Esophagus squamous epithelium (tissue), 5 donors: ENCODE data around the gene AATK. TPM values are rescaled to one million over a fixed set of nuclear protein-coding genes. Genes with fewer than 3 reads are reported as not detected.

Source experiments
- DNase-seq: peaks from one replicate; lab custom pipeline; 2025; lab: John Stamatoyannopoulos, UW
- H3K27ac ChIP-seq, 4 donors: fragments of 200-600 bp; sonication (generic); one replicate each; pipeline ENCODE4 v1.5.1; 2016 to 2019; ENCODE audit warnings: mild to moderate bottlenecking in 1 of 4
- H3K27me3 ChIP-seq, 4 donors: fragments of 200-600 bp; sonication (generic); 1 replicate in 3 of 4; 2 replicates in 1 of 4; pipeline versions ENCODE4 v1.5.1 to v1.6.0; 2017 to 2021; ENCODE audit warnings: antibody characterized with exemption in 1 of 4
- H3K36me3 ChIP-seq, 3 donors: fragments of 200-600 bp; sonication (generic); one replicate each; pipeline ENCODE4 v1.5.1; 2016 to 2019
- H3K4me1 ChIP-seq, 3 donors: fragments of 200-600 bp; sonication (generic); one replicate each; pipeline ENCODE4 v1.5.1; 2017 to 2019
- H3K4me3 ChIP-seq, 4 donors: fragments of 200-600 bp; sonication (generic); 1 replicate in 3 of 4; 2 replicates in 1 of 4; pipeline ENCODE4 v1.5.1; 2016 to 2019; ENCODE audit warnings: mild to moderate bottlenecking in 2 of 4, moderate library complexity in 1 of 4
- H3K9me3 ChIP-seq, 3 donors: fragments of 200-600 bp; sonication (generic); one replicate each; pipeline ENCODE4 v1.5.1; 2016 to 2019
- CTCF ChIP-seq, 6 experiments: fragments of 450-650 bp in 4 of 6; fragments of 200-600 bp in 2 of 6; sonication (generic) in 2 of 6; IDR thresholded peaks; one replicate each; pipeline ENCODE4 v1.5.1; 2016 to 2019; ENCODE audit warnings: antibody characterized with exemption in 6 of 6, mild to moderate bottlenecking in 4 of 6, moderate library complexity in 4 of 6
- POLR2A ChIP-seq, 4 donors: fragments of 450-650 bp; IDR thresholded peaks; one replicate each; pipeline ENCODE4 v1.6.1; 2017; ENCODE audit warnings: antibody characterized with exemption in 4 of 4, mild to moderate bottlenecking in 4 of 4, moderate library complexity in 3 of 4
- WGBS, 2 donors: methylation state at CpG; one replicate each; pipeline ENCODE4 v1.1.5; 2018; 5-methylcytosine and 5-hydroxymethylcytosine counted together
- intact Hi-C: fragments of 100-400 bp; cut with DNase I; formaldehyde crosslinking; loops from one replicate; pipeline ENCODE4 v1.15.0; 2022
- total RNA-seq, 4 donors: library from RNA; depleted of rRNA; stranded (reverse); fragments of >200 nt; gene quantifications; one replicate each; pipeline ENCODE4 v1.1.0, GENCODE V29; 2016
- donor health status: DM: yes; HTN: yes; CAD: no.

Gene AATK
- total RNA-seq, 4 donors from 2014 or later: 0.57 to 1.5 (median 0.70) TPM; not detected in 1

- no peak for DNase-seq
- WGBS, 2 donors: 84 to 88% methylated on average over 37 to 42 of the region's 42 CpGs
- TF ChIP-seq POLR2A (IDR thresholded peaks at IDR 0.05): no peak
- TF ChIP-seq CTCF (IDR thresholded peaks at IDR 0.05): no peak
- H3K9me3 ChIP-seq: no peaks in the 10 kb centered on the region
- no peak overlapping the region for H3K4me3 ChIP-seq
- no peaks in the 10 kb centered on the region for H3K27me3 ChIP-seq
- peaks cover 3 to 55% (median 4%) of the 10 kb centered on the region in 3 donors for H3K4me1 ChIP-seq
- peak overlapping the region in 2 of 4 donors; percentile 7 to 25 for H3K27ac ChIP-seq
- intact Hi-C loops: no loop called here
- peaks cover 7 to 86% (median 8%) of the 10 kb centered on the region in 3 donors for H3K36me3 ChIP-seq
These were observed 91.8 kb downstream of the AATK start for GRCh38 chr17:81073967-81074839.

- intact Hi-C loops: no loop called here
- 71 to 81% methylated on average over 23 of the region's 39 CpGs for WGBS, 2 donors
These were observed 94.0 kb downstream of the AATK start for GRCh38 chr17:81071761-81072741.

GRCh38 chr17:81070541-81071246 is 95.3 kb downstream of the AATK start:
- Histone ChIP-seq H3K27ac (no peak overlapping the region), H3K4me3 (no peak overlapping the region), H3K9me3 (no peaks in the 10 kb centered on the region), H3K4me1 (peaks cover 15 to 70% (median 18%) of the 10 kb centered on the region in 3 donors), H3K27me3 (no peaks in the 10 kb centered on the region), H3K36me3 (peaks cover 0 to 86% (median 0%) of the 10 kb centered on the region in 3 donors)
- intact Hi-C loops: no loop called here
- TF ChIP-seq POLR2A (IDR thresholded peaks at IDR 0.05) (no peak), CTCF (IDR thresholded peaks at IDR 0.05) (no peak)
- 73 to 91% methylated on average over 9 to 15 of the region's 25 CpGs for WGBS, 2 donors
- no peak for DNase-seq

More at GRCh38 chr17:81071761-81072741, 94.0 kb downstream of the AATK start:
- no peak for DNase-seq
- TF ChIP-seq POLR2A (IDR thresholded peaks at IDR 0.05): no peak
- TF ChIP-seq CTCF (IDR thresholded peaks at IDR 0.05): no peak
- no peaks in the 10 kb centered on the region for H3K27me3 ChIP-seq
- peak overlapping the region in 2 of 4 donors; percentile 13 to 65 for H3K27ac ChIP-seq
- peaks cover 4 to 64% (median 5%) of the 10 kb centered on the region in 3 donors for H3K4me1 ChIP-seq
- no peaks in the 10 kb centered on the region for H3K9me3 ChIP-seq
- H3K36me3 ChIP-seq: peaks cover 6 to 93% (median 7%) of the 10 kb centered on the region in 3 donors
- no peak overlapping the region for H3K4me3 ChIP-seq

DNA sequence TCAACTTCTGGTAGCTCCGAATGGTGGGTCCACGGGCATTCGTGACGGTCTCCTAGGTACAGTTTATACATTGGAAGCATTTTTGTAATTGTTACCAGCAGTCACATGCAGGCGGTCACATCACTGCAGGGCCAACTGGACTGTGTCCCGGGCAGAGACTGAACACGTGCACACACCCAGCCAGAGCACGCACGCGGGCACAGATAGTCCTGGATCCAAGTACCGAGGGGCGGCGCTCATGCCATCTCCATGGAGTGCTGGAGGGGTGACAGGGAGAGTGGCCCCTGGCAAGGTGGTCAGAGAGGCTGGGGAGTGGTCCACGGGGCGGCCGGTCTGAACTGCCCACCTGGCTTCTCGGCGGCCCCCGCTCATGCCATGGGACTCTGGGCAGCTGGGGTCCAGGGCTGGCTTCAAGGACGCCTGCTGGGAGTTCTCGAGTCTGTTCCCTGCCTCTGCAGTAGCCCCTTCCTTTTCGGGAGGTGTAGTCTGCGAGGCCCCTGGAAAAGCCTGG is 96.8 kb downstream of the AATK start:
- Histone ChIP-seq H3K36me3 (peaks cover 0 to 77% (median 0%) of the 10 kb centered on the region in 3 donors), H3K4me3 (no peak overlapping the region), H3K9me3 (no peaks in the 10 kb centered on the region), H3K4me1 (peaks cover 23 to 70% (median 31%) of the 10 kb centered on the region in 3 donors), H3K27ac (no peak overlapping the region), H3K27me3 (no peaks in the 10 kb centered on the region)
- no peak for TF ChIP-seq CTCF (IDR thresholded peaks at IDR 0.05)
- TF ChIP-seq POLR2A (IDR thresholded peaks at IDR 0.05): no peak
- DNase-seq: no peak
- 84 to 89% methylated on average over 11 to 14 of the region's 23 CpGs for WGBS, 2 donors
- intact Hi-C loops: no loop called here
